ENCODE data around the gene FAM181A.

FAM181A gene

DNA sequence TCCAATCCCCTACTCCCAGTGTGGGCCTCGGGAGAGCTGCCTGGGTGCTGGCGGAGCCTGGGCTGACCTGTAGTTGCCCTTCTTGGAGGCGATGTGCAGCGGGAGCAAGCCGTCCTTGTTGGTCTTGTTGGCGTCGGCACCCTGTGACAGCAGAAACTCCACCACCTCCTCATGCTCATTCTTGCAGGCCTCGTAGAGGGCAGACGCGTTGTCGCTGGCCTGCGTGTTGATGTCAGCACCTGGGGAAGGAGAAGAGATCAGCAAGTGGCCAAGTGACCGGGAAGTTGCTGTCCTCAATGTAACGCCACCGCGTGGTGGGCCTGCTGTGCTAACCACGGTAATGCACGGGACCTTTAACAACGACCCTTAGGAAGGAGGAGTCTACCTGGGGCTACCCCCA is 20.1 kb downstream of the FAM181A start:
- in situ Hi-C loops (cut with HindIII; ENCODE audit: low sequenced_read_pairs) = no loop called here

GRCh38 chr14:93949511-93950075 is 22.4 kb downstream of the FAM181A start:
- in situ Hi-C loops (cut with HindIII; ENCODE audit: low sequenced_read_pairs) = no loop called here

DNA sequence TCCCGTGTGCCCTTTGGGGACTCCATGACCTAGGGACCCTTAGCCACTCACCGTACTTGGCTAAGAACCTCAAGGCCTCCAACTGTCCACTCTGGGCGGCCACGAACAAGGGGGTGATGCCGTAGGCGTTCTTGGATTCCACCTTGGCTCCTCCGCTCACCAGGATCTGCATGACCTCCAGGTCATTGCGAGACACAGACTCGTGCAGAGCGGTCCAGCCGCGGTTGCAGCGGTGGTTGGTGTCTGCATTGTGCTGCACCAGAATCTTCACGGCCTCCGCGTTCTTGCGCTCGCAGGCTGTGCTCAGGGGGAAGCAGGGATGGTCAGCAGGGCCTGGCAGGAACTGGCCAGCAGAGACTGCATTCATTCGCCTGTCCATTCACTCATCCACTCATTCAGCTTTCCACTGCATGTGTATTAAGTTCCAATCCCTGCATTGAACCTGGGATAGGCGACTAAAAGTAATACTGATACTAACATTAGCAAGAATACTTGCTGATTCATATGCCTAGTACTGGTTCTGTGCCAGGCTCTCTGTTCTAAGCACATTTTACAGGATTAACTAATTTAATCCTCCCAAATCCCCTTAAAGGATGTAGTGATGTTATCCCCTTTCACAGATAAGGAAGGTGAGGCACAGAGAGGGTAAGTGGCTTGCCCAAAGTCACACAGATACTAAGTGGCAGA is 23.9 kb downstream of the FAM181A start:
- in situ Hi-C loops (cut with HindIII; ENCODE audit: low sequenced_read_pairs) = no loop called here

DNA sequence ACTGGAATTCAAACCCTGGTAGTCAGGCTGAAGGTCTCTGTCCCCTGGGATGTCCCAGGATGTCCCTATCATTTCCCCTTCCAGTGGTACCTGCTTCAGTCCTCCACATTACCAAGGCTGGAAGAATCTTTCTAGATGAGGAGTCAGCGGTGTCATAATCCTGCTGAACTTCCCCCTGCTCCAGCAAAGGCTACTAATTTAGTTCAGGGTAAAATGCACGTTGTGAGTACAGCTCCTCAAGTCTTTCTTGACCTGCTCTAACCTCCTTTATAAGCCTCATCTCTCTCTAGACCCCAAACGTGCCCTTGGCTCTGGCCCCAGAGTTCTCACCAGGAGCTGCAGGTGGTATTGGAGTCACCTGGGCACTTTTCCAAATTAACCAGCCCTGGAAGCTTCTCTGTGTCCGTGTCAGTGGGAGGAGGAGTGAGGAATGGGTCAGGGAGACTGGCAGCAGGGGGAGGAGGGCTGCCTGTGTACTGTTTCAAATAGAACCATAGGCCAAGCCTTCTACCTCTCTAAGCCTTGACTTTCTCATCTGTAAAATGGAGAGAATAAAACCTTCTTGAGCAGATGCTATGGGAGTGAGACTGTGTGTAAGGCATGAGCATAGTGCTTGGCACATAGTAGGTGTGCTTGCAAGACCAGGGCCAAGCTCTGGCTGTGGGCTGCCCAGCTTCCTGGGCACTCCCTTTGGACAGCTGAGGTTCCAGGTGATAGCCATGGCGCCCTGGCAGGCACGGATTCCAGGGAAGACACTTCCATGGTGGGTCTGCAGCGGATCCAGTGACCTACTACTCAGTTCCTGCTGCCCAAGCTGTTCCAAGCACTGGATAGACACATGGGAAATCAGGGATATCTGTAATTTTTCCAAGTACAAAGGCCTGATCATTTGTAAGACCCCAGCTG is 24.7 kb downstream of the FAM181A start:
- in situ Hi-C loops (cut with HindIII; ENCODE audit: low sequenced_read_pairs) = no loop called here

- in situ Hi-C loops (cut with HindIII; ENCODE audit: low sequenced_read_pairs) = no loop called here
Measured at GRCh38 chr14:93952829-93953228, 25.7 kb downstream of the FAM181A start.

DNA sequence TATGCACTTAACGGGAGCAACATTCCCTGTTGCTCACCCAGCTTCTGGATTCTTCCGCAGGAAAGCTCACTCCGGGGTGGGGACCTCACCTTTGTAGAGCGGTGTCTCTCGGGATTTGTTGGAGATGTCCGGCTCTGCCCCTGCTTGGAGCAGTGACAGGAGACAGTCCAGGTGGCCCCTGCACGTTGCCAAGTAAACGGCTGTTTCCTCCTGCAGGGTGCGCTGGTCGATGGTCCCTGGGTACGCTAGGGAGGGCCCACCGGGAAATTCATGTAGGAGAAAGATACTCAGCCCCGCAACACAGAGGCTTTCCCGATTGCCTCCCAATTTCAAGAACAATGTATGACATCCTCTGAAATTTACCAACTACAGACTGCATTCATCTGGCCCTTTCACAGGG is 26.1 kb downstream of the FAM181A start:
- in situ Hi-C loops (cut with HindIII; ENCODE audit: low sequenced_read_pairs) = no loop called here

GRCh38 chr14:93953739-93954515 is 26.8 kb downstream of the FAM181A start:
- in situ Hi-C loops (cut with HindIII; ENCODE audit: low sequenced_read_pairs) = no loop called here

DNA sequence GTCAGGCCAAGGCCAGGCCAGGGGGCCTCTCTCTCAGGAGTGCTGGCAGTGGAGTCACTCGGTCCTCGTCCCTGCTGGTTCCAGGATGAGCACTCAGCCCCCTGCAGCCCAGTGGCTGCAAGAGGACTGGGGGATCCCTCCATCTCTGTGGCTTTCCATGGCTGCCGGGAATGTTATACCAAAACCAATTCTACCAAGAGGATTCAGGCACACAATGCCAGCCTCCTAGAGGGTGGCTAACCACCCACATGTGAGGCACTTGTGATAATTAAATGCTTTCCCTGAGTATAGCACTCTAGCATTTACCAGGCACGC is 27.3 kb downstream of the FAM181A start:
- in situ Hi-C loops (cut with HindIII; ENCODE audit: low sequenced_read_pairs) = no loop called here

DNA sequence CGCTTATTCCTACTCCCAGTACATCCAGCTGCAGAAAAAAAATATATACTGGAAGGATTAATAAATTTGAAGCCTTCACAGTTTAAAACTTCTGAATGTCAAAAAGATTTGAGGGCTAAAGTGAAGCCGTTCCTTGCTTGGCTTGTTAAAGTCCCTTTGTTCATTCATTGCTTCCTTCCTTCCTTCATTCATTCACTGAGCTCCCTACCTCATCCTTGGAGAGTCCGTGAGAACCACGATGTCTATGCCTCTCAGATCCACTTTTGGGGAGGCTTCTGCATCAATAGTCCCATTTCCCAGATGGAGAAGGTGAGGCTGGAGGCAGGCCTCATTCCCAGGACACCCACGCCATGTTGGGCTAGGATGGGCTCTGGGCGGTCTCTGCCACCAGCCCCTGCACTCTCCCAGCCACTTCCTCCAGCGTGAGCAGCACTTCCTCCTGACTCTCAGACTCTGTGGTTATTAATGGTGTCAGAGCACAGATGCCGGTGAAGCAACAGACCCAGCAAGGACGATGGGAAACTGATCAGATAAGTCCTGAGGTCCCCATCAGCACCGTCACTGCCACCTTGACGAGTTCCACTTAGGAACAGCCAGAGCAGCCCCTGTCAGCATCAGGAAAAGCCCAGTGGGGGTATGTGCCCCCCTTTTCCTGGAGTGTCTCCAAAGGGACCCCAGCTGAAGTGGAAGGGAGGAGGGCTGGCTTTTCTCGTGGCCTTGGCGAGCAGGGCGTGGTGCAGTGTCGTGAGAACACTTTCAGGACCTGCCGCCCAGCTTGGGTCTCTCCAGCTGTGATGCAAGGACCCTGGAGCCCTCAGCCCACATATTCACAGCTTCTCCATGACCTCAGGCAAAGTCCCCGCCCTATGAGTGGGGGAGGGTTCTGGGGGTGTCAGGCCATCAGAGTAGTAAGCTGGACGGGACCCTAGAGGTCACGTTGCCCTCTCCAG is 28.0 kb downstream of the FAM181A start:
- in situ Hi-C loops (cut with HindIII; ENCODE audit: low sequenced_read_pairs) = no loop called here

DNA sequence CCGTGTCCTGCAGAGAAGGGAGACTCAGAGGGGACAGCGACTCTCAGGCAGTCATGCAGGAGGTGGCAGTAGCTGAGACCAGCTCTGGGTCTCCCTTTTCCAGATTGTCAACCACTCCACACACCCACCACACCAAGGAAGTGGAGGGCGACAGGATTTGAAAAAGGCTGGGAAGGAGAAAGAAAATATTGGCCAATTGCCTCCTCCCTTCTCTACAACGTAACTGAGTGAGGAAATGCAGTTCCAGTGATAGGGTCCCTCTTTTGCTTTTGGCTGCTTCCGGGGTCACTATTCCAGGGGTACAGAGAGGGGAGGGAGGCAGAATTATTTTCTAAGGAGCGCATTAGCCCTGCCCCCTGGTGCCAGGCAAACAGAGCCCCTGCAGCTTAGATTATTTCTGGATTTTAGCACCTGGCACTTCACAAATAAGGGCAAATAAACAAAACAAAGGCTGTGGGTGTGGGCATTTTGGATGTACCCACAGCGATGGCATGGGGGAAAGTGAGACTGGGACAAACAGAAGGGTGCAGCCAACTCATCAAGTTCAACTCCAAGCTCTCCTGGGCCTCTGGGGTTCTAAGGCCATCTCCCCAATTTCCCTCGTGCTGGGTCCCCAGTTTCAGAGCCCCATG is 28.8 kb downstream of the FAM181A start:
- in situ Hi-C loops (cut with HindIII; ENCODE audit: low sequenced_read_pairs) = no loop called here

DNA sequence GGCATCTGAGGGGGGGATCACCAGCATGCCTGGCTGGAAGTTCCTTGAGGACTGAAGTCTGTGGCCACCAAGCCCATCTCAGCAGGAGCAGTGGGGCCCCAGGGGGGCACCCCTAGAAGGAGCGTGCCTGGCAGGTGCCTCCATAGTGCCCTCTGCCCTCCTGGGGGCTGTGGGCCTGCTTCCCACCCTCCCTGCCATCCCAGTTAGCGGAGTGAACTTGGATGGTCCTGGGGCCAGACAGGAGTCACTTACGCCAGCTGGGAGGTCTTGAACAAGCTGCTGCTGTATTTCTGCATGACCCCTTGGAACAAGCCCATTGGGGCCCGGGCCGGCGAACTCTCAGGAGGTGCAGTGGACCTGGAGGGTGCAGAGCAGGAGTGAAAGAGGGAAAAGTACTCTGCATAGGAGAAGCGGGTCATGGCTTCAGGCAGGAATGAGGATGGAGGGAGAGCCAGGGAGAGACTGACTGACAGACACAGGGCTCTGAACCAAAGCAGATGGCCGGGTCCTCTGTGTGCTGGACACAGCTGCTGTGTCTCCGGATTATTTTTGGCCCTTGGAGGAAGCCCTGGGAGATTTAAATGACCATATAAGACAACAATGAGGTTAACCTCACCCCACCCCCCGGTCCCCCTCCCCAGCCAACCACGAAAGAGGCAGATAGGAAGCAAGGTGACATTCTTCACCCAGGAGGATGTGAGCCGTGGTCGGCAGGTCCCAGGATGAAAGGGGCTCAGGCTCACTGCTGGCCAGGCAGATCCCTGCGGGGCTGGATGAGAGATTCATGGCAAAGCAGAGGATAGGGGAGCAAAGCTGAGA is 29.6 kb downstream of the FAM181A start:
- in situ Hi-C loops (cut with HindIII; ENCODE audit: low sequenced_read_pairs) = no loop called here

DNA sequence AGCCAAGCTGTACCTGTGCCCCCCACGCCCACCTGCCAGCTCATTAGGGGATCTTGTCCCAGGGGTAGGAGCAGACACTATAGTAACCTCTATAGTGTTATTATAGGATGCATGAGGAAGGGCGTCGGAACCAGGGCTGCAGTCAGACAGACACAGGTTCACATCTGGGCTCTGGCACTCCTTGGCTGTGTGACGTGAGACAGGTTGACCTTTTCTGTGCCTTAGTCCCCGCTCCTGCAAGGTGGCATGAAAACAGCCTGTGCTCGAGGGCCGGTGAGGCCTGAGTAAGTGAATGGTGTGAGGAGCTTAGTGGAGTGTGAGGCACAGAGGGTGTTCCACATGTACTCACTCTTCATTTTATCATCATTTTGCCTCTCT is 30.2 kb downstream of the FAM181A start:
- in situ Hi-C loops (cut with HindIII; ENCODE audit: low sequenced_read_pairs) = no loop called here

DNA sequence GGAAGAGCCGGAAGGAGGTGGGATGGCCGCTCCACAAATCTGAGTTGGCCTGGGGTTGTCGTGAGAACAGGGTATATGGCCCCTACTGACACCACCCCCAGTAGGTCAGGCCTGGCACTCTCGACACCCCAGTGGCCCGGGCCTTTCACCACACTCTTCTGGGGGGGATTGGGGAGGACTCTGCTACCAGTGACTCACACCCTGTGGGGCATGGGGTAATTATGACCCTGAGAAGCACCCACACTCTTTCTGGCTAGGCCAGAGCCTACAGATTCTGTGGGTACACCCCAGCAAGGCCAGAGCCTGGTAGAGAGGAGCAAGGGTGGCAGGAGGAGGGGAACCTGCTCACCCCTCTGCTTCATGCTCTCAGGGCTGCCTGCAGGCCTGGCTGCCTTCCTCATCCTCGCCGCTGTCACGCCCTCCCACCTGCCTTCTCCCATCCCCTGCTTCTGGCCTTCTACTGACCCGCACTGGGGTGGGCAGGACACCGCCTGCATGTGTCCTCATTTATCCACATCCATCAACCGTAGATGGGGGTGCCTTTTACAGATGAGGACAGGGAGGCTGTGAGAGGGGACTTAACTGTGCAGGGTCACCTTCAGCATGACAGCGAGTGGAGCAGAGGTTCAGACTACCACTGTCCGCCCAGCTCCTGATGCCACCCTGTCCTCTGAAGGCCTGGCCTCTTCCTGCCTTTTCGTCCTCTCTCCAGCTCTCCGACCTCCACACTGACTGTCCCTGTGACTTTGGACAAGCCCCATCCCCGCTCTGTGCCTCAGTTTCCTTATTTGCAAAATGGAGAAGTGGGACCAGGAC is 30.8 kb downstream of the FAM181A start:
- in situ Hi-C loops (cut with HindIII; ENCODE audit: low sequenced_read_pairs) = no loop called here

DNA sequence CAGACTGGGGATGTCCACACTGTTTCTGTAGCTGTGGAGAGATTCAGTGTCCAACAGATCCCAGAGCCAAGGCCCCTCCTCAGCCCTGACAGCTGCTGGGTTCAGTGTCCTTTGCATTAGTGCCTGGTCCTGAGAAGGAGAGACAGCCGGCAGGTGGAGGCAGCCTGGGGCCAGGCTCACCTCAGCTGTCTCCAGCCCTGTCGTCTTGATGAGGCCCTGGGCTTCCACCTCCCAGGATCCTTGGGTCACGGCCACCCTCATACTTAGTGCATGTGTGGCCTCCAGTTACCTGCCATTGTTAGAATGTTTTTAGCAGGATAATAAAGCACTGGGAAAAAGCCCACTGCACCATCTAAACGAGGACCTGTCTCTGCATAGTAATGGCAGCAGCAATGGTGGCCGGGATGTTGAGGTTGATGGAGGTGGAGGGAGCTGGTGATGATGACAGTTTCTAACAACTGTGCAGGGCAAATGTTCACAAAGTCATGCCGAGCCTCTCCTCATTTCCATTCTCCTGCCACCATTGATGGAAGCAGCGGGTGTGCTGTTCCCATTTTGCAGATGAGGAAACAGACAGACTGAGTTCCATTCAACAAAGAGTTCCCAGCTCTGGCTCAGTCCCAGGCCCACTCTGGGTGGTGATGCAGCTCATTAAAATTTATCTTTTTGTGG is 31.6 kb downstream of the FAM181A start:
- in situ Hi-C loops (cut with HindIII; ENCODE audit: low sequenced_read_pairs) = no loop called here

GRCh38 chr14:93959239-93960107 is 32.3 kb downstream of the FAM181A start:
- in situ Hi-C loops (cut with HindIII; ENCODE audit: low sequenced_read_pairs) = loop anchor here (5.0 kb wide), 1 partner anchor 58 kb away; no protein-coding TSS in a partner anchor

DNA sequence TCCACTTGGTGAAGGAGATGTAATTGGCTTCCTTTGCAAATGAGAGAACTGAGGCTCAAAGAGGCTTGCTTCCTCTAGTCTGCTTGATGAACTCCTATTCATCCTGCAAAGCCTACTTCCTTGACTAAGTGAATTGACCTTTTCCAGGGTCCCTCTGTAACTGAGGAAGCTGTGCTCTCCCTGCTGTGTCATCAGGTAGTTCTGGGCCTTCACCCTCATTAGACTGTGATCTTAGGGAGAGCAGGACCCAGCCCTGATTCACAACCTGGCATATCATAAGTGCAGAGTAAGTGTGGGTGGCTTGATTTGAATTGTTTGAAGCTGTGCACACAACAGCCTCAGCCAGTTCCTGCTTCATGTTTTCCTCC is 32.9 kb downstream of the FAM181A start:
- in situ Hi-C loops (cut with HindIII; ENCODE audit: low sequenced_read_pairs) = loop anchor here (5.0 kb wide), 1 partner anchor 57 kb away; no protein-coding TSS in a partner anchor

Measured in endothelial cell of hepatic sinusoid (primary cell).